GM15510 (cell line): ENCODE measurements around the gene CEP57L1.
A peak's percentile ranks its signal among the peaks of the same experiment; 100 is the strongest.

Source experiments
- POLR2A ChIP-seq: IDR thresholded peaks from 3 replicates; pipeline ENCODE4 v1.6.1; 2011; ENCODE audit warnings: borderline replicate concordance; ENCODE audit not compliant: insufficient read length; ENCODE audit errors: extremely low read depth

The CEP57L1 gene

DNA sequence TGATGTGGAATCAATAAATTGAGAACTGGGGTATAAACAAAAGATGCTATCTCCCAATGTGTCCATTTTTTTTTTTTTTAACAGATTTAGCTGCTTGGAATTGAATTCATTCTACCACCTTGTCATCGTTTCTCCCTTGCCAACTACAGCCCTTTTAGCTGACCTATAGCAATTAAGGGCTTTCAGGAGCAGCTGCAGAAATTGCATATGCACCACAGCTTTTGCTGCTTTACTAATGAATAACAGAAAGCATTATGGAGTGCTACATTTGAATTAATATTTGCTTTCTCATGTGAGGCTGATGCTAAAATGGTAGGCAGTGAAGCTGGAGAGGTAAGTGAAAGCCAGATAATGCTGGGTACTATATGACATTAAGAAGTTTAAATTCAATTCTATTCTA is 6.3 kb upstream of the CEP57L1 start:
- TF ChIP-seq POLR2A: no peak

DNA sequence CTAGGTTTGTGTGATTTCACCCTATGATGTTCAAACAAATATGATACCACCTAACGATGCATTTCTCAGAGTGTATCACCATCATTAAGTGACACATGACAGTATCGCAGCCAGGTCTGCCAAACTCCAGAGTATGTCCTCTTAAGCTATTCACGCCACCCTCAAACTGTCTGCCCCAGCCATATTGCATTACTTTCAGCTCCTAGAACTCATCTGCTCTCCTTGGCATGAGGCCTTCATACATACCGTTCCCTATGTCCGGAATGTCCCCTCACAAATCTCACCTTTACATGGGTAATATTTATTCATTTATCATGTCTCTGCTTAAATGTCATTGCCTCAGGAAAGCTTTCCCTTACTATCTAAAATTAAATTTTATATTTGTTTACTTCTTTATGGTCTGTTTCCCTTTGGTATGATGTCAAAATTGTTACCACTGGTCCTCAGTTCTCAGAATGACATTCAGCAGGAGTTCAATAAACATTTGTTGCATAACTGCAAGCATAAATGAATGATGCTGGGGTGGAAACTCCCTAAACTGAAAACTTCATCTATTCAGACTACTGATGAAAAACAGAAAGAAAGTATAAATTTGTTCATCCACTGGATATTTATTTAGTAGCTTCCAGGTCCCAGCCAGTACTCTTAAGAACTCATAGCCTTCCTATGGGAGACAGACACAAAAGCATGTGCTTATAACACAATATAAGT is 3.8 kb upstream of the CEP57L1 start:
- TF ChIP-seq POLR2A: no peak

DNA sequence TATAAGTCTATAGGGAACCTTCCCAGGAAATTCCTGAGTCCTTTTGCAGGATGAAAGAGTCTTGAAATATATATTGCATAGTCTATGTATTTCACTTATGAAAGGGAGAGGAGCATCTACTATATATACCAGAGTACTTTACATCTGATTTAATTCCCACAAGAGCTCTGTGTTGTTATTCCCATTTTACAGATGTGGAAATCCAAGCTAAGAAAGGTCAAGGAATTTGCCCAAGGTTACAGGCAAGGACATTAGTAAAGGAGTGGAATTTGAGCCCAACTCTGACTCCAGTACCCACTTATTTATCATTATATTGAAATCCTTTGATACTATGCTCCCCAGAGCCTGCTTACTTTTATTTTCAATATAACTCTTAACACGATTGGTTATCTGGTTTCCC is 3.2 kb upstream of the CEP57L1 start:
- TF ChIP-seq POLR2A: no peak

DNA sequence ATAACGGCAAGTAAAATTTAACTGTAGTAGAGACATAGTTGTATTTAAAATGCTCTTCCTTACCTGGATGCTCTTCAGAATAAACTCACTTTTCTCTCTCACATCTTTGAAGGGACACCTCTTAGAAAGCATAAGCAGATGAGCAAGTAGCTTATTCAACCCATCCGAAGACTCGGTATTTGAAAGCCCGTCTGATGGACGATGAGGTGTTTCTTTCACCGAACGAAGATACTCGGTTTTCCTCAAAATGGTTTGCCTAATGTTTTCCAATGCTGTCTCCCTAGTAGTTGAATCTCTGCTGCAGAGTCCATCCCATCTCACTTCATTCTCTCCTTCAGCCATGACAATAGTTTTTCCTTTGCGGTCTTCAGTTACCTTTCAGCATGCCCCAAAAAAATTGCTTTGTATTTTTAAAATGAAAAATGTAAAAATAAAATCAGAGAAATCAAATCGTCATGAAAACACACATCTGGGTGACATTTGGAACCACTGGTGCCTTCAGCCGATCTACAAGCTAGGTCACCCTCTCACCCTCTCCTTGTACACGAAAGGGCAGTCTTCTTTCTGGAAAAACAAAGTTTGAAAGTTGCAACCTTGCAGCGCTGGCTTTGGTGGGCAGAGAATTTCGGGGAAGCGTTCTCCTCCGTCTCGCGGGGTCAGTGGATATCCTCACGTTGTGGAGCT is 1.4 kb upstream of the CEP57L1 start:
- TF ChIP-seq POLR2A: no peak

DNA sequence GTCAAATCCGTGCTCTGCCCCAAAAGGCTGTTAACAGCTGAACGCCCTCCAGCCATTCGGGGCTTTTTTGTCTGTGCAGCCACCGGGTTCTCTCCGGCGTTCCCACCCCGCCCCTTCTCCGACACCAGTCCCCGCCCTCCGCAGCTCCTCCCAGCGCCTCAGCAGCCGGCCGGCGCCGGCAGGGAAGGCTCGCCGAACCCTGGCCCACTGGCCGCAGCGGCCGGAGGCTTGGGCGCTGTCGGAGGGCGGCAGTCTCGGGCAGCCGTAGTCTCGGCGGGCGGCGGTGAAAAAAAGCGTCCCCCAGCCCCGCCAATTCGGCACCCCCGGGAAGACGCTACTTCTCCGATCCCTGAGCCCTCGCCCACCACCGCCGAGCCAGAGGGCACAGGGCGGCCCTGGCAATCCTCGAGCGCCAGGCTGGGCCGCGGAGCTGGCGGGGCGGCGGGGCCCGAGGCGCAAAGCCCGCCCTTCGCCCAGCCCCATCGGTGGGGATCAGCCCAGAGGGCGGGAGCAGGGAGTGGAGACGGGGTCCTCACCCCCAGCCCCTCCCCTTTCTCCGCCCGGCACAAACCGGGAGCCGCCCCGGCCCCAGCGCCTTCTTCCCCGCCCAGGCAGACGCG is 781 bp upstream of the CEP57L1 start, which contains the start of gene SESN1:
SESN1 (minus strand) TSS at position 431 of the 620 bp plus-strand sequence. CDS start 773 bp downstream, outside the sequence.
- TF ChIP-seq POLR2A: peak; percentile 61

DNA sequence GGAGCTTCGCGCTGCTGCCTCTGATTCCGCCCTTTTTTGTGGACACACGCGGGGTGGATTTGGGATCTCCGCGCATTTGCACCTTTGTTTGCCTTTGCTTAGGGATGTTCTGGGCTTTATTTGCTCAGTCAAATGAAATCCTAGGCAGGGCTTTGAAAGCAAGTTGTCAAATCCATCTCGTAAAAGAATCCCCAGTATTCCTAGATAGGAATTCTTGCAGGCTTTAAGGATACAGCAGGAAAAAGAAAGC is 453 bp downstream of the CEP57L1 start:
- TF ChIP-seq POLR2A: no peak

DNA sequence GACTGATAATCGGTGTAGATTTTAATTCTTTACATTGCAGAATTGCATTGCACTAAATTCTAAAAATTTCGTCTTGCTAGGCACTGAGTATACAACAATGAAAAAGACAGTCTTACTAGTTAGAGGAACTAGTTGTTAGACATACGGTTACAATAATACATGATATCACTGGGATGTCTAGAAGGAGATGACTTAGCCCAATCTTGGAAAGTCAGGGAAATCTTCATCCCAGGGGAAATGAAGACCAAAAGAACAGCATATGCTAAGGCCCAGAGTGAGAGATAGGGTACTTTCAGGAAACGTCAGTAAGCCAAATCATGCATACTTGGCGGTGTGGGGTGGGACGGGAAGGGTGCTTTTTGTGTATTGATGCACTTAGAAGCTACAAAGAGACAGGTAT is 901 bp downstream of the CEP57L1 start:
- TF ChIP-seq POLR2A: no peak

DNA sequence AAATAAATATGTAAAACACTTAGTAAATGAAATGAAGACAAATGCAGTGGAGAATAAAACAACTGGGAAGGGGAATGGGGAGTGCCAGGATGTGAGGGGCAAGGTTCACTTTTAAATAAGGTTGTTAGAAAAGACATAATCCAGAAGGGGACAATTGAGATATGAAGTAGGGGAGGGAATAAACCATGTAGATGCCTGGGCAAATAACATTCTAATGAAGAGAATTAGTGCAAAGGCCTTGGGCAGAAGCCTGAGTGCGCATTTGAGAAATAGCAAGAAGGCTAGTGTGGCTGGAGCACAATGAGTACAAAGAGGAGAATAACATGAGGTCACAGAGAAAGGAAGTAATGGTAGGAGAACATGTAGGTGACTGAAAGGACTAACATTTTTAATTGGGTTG is 2.4 kb downstream of the CEP57L1 start:
- TF ChIP-seq POLR2A: no peak

DNA sequence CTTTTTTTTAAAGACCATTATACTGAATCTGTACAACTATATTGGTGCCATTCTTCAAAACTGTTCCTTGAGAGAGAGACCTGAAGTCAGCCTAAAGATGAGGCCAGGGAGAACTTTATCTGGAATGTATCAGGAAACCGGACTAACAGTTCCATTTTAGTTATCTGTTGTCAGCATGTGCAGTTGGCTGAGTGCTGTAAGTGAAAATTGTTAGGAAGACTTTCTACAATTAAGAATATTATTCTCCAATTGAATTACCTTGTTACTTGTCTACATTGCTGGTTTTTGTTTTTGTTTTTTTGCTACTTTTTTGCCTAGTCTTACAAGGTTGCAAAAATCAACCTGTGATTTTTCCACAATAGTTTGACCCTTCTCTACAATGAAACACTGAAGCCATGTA is 7.5 kb downstream of the CEP57L1 start:
- no peak for TF ChIP-seq POLR2A

DNA sequence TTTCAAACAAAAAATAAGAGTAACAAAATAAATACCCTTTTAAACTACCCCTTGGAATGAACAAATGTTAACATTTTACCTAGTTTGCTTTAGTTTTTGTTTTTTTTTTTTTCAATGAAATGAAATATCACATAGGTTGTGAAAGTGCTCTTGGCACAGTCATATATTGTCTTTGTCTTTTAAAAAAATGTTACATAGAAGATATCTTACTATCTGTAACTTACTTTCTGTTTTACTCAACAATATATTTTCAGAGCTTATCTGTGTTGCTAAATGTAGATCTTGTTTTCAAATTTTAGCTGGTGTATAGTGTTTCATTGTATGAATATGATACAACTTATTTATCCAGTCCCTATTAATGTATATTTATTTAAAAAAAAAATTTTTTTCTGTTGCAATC is 8.6 kb downstream of the CEP57L1 start:
- TF ChIP-seq POLR2A: no peak

DNA sequence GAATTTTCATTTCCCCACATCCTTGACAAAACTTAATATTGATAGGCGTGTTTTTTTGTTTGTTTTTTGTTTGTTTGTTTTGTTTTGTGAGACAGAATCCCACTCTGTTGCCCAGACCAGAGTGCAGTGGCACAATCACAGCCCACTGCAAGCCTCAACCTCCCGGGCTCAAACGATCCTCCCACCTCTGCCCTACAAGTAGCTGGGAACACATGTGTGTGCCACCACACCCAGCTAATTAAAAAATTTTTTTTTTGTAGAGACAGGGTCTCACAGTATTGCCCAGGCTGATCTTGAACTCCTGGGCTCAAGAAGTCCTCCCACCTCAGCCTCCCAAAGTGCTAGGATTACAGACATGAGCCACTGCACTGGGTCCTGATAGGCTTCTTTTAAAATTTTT is 9.2 kb downstream of the CEP57L1 start:
- TF ChIP-seq POLR2A: no peak

DNA sequence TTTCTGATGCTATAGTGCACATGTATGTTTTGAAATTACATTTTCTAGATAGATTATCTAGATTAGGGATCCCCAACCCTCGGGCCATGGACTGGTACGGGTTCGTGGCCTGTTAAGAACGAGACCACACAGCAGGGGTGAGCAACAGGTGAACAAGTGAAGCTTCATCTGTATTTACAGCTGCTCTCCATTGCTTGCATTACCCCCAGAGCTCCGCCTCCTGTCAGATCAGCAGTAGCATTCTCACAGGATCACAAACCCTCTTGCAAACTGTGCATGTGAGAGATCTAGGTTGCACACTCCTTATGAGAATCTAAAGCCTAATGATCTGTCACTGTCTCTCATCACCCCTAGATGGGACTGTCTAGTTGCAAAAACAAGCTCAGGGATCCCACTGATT is 10.4 kb downstream of the CEP57L1 start:
- no peak for TF ChIP-seq POLR2A

DNA sequence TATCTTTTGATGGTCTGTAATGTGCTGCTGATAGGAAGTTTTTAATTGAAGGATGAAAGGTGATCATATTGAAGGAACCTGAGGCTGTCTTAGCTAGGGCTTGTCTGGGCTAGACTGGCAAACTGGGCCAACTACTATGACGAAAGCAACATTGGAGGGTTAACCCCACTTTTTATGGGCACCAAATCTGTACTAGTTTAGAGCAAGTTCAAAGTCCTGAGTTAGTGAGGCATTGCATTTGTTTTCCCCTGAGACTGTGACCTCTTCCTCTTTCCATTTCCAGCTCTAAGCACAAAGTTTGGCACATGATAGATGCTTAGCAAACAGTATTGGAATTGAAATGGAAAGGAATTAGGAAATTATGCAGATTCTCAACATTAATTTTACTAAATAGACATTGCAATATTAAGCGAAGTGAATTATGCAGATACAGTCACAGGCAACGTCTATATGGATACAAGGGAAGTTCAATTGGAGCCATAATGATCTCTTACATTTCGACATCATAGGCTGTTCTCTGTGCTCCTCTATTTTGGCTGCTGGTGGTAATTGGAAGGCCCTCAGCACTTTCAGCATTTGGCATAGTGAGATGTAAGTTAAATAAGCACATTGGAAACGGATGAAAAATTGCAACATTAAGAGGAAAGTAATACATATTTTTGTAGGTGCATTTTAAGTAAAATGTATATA is 22.2 kb downstream of the CEP57L1 start:
- TF ChIP-seq POLR2A: no peak

DNA sequence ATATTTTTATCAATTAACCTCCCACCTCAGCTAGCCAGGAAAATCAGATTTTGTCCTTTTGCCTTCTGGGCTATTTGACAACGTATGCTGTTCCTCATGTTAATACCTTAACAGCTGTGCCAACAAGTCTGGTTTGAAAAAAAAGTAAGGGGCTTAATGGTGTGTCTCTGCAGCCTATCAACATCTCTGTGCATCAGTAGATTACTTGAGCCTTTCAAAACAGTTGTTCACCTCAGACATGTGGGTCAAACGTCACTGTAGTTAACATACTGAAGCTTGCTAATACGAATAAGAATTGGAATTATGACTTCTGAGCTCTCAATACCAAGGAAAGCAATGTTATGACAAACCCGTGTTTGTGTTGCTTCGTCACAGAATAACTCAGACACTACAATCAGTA is 23.0 kb downstream of the CEP57L1 start:
- TF ChIP-seq POLR2A: no peak

DNA sequence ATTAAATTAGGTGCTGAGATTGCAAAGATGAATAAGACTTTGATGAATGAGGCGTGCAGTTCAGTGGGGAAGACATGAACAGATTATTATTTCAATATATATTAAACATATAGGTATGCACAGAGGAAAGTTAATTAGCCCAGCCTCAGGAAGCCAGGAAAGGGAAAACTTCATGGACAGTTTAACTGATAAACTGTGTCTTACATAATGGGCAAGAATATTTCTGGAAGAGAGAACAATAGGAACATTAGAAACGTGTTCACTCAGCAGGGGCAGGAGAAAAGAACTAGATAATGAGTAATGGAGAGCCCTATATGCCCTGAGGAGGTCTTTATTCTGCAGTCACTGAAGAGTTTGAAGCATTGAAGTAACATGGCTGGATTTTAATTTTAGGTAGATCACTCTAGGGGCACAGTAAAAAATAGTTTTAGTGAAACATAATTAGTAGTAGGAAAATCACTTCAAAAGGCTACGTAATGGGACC is 23.6 kb downstream of the CEP57L1 start:
- TF ChIP-seq POLR2A: no peak
